Measurements from ENCODE around the gene GOT1.

- TF ChIP-seq EGR1 (IDR thresholded peaks at IDR 0.05; ENCODE audit: low read depth in 2 of 2) (no peak), CTCF (IDR thresholded peaks at IDR 0.05; ENCODE audit: low read depth, low read length, missing input control) (no peak), HNF4A (conservative IDR thresholded peaks at IDR 0.05) (no peak), YY1 (IDR thresholded peaks at IDR 0.05) (no peak), HNF4G (IDR thresholded peaks at IDR 0.05) (no peak), JUND (IDR thresholded peaks at IDR 0.05) (no peak), ATF3 (IDR thresholded peaks at IDR 0.05) (no peak), MAX (IDR thresholded peaks at IDR 0.05) (no peak), REST (IDR thresholded peaks at IDR 0.05) (no peak)
Measured at GRCh38 chr10:99456931-99457288, 26.5 kb upstream of the GOT1 start.

Data from liver (tissue), 3 donors.